Measurements from ENCODE around the gene SYT8.
A peak's percentile ranks its signal among the peaks of the same experiment; 100 is the strongest.

The SYT8 gene

DNA sequence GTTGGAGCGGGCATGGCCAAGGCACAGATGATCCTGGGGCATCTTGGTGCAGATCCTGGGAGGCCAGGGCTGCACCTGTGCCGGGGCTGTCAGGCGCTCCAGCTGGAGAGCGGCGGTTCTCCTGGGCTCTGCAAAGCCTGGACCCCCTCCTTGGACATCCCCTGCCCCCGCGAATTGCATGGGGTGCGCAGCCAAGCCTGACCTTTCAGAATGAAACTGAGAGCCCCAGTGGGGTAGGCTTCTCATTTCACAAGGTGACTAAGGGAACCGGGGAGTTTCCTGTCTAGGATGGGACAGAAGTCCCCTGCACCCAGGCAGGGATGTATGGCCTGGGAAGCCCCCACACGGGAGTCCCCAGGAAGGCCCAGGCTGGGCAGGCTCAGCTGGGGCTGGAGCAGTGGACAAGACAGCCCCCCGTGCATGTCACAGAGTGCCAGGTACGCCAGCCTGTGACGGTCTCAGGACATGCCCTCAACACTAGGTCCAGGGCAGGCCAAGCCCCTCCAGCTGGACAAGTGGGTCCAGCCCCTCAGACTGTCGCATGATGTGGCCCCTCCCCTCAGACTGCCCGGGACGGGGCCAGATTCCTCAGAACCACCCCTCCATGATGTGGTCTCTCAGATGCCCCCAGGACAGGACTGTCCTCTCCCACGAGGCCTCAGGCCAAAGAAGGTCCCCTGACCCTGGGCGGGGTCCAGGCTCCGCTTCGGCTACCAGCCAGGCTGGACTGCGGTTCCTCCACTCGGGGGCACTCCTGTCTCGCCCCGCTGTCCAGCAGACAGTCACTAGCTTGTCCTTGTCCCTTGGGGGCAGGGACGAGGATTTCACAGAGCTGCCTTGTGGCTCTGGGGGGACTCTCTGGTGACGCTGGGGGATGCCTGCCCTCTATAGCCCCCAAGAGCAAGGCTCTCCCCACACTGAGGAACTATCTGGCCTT is 20.4 kb downstream of the SYT8 start:
- Histone ChIP-seq H3K9me3 (ENCODE audit: control insufficient read depth, insufficient read depth, low read length) (no peaks in the 10 kb centered on the region), H3F3A (ENCODE audit: control insufficient read depth, insufficient read depth) (0 out of 2 replicates have a peak, but pooled peaks cover 2% of the 10 kb centered on the region), H3K9me2 (replicated peaks; ENCODE audit: control insufficient read depth, low read length) (no peaks in the 10 kb centered on the region), H3K4me3 (ENCODE audit: low read length) (peak overlapping the region; percentile 79), H3K27me3 (ENCODE audit: control insufficient read depth, low read length) (no peaks in the 10 kb centered on the region), H3K4me1 (ENCODE audit: control insufficient read depth, low read length) (peaks cover 43% of the 10 kb centered on the region), H3K36me3 (ENCODE audit: control insufficient read depth, low read length) (peaks cover 40% of the 10 kb centered on the region), H3K79me2 (ENCODE audit: control insufficient read depth, low read length) (peaks cover 81% of the 10 kb centered on the region), H4K20me1 (ENCODE audit: control insufficient read depth, insufficient read depth, low read depth, low read length) (peaks cover 17% of the 10 kb centered on the region), H3K4me2 (ENCODE audit: low read length) (peak overlapping the region; percentile 94), H3K27ac (ENCODE audit: low read depth, low read length) (no peak overlapping the region)
- no peak for TF ChIP-seq EZH2phosphoT487 (IDR thresholded peaks at IDR 0.05; ENCODE audit: borderline replicate concordance, low read length)
- TF ChIP-seq, protein P1, sequence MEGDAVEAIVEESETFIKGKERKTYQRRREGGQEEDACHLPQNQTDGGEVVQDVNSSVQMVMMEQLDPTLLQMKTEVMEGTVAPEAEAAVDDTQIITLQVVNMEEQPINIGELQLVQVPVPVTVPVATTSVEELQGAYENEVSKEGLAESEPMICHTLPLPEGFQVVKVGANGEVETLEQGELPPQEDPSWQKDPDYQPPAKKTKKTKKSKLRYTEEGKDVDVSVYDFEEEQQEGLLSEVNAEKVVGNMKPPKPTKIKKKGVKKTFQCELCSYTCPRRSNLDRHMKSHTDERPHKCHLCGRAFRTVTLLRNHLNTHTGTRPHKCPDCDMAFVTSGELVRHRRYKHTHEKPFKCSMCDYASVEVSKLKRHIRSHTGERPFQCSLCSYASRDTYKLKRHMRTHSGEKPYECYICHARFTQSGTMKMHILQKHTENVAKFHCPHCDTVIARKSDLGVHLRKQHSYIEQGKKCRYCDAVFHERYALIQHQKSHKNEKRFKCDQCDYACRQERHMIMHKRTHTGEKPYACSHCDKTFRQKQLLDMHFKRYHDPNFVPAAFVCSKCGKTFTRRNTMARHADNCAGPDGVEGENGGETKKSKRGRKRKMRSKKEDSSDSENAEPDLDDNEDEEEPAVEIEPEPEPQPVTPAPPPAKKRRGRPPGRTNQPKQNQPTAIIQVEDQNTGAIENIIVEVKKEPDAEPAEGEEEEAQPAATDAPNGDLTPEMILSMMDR (IDR thresholded peaks at IDR 0.05; ENCODE audit: low read depth, low read length, poor library complexity, severe bottlenecking) = no peak

GRCh38 chr11:1855886-1856265 is 21.1 kb downstream of the SYT8 start:
- peaks cover 88% of the 10 kb centered on the region for H3K79me2 ChIP-seq (ENCODE audit: control insufficient read depth, low read length)

DNA sequence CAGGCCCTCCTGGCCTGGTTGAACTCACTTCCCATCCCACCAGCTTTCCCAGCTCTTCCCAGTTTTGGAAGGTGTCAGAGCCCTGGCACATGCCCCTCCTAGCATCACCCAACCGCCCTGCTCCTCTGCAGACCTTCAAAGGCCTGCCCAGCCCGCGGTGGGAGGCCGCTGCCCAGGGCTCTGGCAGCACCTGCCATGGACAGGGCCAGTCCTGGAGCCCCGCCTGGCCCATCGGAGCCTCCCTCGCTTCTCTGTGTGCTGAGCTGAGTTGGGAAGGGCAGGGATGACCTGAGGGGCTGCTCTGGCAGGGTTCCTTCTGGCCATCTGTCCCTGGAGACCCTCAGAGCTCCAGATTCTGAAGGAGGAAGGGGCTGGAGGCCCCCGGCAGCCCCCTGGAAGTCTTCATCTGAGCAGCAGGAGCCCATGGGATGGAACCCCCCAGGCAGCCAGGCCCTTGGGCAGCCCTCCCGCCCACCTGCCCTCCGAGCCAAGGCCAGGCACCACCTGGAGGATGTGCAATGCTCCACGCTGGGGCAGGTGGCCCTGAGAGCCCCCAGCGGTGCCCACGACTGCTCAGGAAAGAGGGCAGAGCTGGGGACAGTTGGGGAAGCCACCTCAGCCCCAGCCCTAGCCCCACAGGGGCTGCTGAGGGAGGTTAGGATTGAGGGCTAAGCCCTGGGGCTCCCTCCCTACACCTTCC is 21.7 kb downstream of the SYT8 start:
- Histone ChIP-seq H3K9me3 (ENCODE audit: control insufficient read depth, insufficient read depth, low read length) (no peaks in the 10 kb centered on the region), H4K20me1 (ENCODE audit: control insufficient read depth, insufficient read depth, low read depth, low read length) (peaks cover 19% of the 10 kb centered on the region), H3K4me1 (ENCODE audit: control insufficient read depth, low read length) (peaks cover 31% of the 10 kb centered on the region), H3K9me2 (replicated peaks; ENCODE audit: control insufficient read depth, low read length) (no peaks in the 10 kb centered on the region), H3K79me2 (ENCODE audit: control insufficient read depth, low read length) (peaks cover 92% of the 10 kb centered on the region), H3K36me3 (ENCODE audit: control insufficient read depth, low read length) (peaks cover 40% of the 10 kb centered on the region), H3K4me2 (ENCODE audit: low read length) (no peak overlapping the region), H3K27me3 (ENCODE audit: control insufficient read depth, low read length) (no peaks in the 10 kb centered on the region), H3K27ac (ENCODE audit: low read depth, low read length) (no peak overlapping the region), H3F3A (ENCODE audit: control insufficient read depth, insufficient read depth) (0 out of 2 replicates have a peak, but pooled peaks cover 2% of the 10 kb centered on the region), H3K4me3 (ENCODE audit: low read length) (no peak overlapping the region)
- TF ChIP-seq EZH2phosphoT487 (IDR thresholded peaks at IDR 0.05; ENCODE audit: borderline replicate concordance, low read length) = no peak
- TF ChIP-seq, protein P1 (IDR thresholded peaks at IDR 0.05; ENCODE audit: low read depth, low read length, poor library complexity, severe bottlenecking) = no peak

More at GRCh38 chr11:1855886-1856265, 21.1 kb downstream of the SYT8 start:
- H3K27me3 ChIP-seq (ENCODE audit: control insufficient read depth, low read length) = no peaks in the 10 kb centered on the region
- H3K4me2 ChIP-seq (ENCODE audit: low read length) = no peak overlapping the region
- H3K9me3 ChIP-seq (ENCODE audit: control insufficient read depth, insufficient read depth, low read length) = no peaks in the 10 kb centered on the region
- H3K4me1 ChIP-seq (ENCODE audit: control insufficient read depth, low read length) = peaks cover 37% of the 10 kb centered on the region
- H3K27ac ChIP-seq (ENCODE audit: low read depth, low read length) = no peak overlapping the region
- peaks cover 17% of the 10 kb centered on the region for H4K20me1 ChIP-seq (ENCODE audit: control insufficient read depth, insufficient read depth, low read depth, low read length)
- TF ChIP-seq EZH2phosphoT487 (IDR thresholded peaks at IDR 0.05; ENCODE audit: borderline replicate concordance, low read length) = no peak
- TF ChIP-seq, protein P1 (IDR thresholded peaks at IDR 0.05; ENCODE audit: low read depth, low read length, poor library complexity, severe bottlenecking) = no peak
- H3K36me3 ChIP-seq (ENCODE audit: control insufficient read depth, low read length) = peaks cover 40% of the 10 kb centered on the region
- H3K4me3 ChIP-seq (ENCODE audit: low read length) = no peak overlapping the region
- 0 out of 2 replicates have a peak, but pooled peaks cover 2% of the 10 kb centered on the region for H3F3A ChIP-seq (ENCODE audit: control insufficient read depth, insufficient read depth)
- no peaks in the 10 kb centered on the region for H3K9me2 ChIP-seq (replicated peaks; ENCODE audit: control insufficient read depth, low read length)

Measured in DOHH2 (cell line).